Left renal cortex interstitium (tissue), 4 donors: Measurements from ENCODE around the gene NLRP1. TPM values are rescaled to one million over a fixed set of nuclear protein-coding genes. Genes with fewer than 3 reads are reported as not detected.

Experiments
- DNase-seq, 4 donors: peaks; one replicate each; pipeline ENCODE4 v3.0.0-alpha.2; 2013; ENCODE audit warnings: low read depth in 4 of 4, low spot score in 2 of 4, missing footprints in 1 of 4
- polyA plus RNA-seq, 4 donors: library from polyadenylated mRNA; unstranded; fragments of 120-200 nt; gene quantifications; one replicate each; pipeline ENCODE4 v1.2.1, GENCODE V29; 2013; ENCODE audit not compliant: insufficient read length in 4 of 4

NLRP1 gene
- polyA plus RNA-seq, 4 donors, result 43.0 to 73.0 (median 51.8) TPM

- no peak for DNase-seq
Measured at GRCh38 chr17:5558815-5559785, 25.2 kb downstream of the NLRP1 start.

DNA sequence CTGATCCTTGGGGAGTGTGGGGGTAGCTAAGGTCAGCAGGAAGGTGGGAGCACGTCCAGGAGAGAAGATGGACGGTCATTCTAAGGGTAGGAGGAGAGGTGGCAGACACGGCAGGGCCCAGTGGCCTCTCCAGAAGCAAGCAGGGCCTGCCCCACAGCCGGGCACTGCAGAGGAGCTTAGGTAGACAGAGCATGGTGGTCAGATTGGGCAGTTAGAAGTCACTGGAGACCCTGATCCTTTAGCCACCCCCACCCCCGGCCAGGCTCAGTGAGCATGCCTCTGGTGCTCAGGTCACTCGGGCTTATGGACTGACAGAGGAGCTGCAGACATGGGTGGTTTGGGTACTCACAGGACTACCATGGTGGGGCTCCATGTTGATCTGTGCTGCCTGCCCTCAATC is 26.3 kb downstream of the NLRP1 start:
- no peak for DNase-seq

DNA sequence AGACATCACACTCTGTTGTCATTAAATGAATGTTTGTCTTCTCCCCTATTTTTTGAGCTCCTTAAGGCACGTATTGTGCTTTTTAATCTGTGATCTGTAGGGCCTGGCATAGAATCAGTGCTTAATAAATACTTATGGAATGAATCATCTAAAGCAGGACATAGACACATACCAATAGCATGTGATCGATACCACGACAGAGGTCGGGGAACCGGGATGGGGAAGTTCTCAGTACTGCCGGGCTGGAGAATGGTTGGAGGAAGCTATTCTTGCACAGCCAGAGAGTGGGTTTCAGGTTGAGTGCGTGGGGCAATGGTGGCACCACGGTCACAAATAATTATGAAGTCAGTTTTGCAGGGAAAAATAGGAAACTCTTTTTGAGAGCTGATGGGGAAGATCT is 26.8 kb downstream of the NLRP1 start:
- DNase-seq, result no peak

DNA sequence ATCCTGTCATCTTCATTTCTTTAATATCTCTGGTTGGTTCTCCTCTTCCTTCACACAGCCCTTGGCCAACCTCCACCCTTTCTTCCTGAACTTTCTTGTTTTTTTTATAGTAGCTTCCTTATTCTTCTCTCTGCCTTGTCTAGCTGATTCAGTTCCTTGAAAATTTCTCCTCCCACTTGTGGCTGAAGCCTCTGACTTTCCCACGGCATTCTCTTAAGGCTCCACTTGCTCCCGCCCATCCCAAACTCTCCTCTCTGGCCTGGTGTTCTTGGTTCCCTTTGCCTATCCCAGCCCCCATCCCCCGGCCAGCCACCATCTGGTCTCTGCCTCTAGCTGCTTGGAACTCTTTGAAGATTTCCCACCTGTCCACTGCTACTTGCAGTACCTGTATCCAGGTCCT is 29.1 kb downstream of the NLRP1 start:
- no peak for DNase-seq

DNA sequence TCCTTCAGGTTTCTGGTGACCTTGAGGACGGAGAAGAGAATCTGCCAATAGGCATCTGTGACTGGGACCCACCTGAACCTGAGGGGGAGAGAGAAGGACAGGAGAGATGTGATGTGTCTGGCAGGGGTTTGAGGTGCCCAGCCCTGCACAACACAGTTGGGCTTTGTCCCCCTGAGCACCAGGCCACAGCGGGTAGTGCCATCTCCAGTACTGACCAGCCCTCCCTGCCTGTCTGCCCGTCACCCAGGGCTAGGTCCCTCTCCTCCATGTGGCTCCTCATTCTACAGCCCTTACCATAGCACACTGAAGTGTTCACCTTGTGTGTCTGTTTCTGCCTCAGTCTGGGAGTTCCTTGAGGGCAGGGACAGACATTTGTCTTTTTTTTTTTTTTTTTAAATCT is 30.8 kb downstream of the NLRP1 start:
- no peak for DNase-seq

DNA sequence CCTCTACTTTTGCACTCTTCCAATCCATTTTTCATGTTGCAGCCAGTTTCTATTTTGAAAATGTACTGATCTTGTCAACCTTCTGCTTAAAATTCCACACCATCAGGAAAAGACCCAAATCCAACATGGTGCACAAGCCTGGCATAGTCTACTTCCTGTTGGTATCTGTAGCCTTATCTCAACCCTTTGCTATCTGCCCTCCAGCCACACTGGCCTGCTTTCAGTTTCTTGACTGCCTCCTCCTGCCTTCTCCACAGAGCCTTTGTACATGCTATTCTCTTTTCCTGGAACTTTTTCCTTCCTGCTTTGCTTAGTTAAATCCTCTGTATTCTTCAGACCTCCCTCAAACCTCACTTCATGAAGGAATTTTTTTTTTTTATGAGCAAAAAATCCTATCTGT is 31.5 kb downstream of the NLRP1 start:
- DNase-seq, result no peak

DNA sequence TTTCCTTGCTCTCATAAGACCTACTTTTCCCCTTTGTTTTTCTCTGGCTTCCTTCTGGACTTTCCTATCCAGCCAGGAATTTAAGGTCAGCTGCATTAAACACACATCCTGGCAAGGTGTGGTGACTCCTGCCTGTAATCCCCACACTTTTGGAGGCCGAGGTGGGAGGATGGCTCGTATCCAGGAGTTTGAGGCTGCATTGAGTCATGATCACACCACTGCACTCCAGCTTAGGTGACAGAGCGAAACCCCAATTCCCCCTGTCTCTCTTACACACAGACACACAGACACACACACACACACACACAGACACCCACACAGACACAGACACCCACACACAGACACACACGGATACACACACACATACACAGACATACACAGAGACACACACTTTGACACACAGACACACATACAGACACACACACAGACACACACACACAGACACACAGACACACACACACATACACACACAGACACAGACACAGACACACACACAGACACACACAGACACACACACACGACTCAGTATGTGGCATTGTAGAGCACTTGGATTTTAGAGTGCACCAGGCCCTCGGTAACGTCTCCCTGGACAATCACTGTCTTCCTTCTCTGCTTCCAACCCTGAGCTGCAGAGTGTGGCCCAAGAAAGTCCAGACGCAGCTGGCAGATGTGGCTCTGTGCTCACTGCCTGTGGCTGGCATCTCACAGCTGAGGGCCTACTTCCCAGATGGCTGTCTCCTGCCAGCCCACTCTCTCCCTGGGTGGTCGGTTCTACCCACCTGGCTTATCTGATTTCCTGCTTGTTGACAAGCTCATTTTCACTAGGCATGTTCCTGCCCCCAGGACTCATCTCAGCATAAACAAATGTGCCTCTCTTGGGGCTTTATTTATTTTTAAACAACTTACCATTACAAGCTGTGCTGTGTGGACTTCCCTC is 39.0 kb downstream of the NLRP1 start:
- no peak for DNase-seq

DNA sequence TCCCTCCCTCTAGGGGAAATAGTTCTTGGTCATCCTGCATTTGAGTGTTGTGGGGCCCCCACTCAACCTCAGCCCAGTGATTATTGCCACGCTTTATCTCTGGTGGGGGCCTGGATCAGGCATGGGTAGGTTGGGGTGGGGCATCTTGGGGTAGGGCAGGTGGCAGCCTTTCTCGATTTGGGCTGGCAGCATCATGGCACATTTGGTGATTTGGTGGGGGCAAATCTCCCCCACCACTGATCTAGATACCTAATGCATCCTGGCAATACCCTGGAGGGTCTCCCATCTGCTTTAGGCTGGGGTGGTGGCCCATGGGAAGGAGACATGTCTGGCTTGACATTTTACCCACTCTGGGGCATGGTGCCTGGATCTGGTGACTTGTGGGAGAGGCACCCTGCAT is 40.2 kb downstream of the NLRP1 start:
- no peak for DNase-seq

GRCh38 chr17:5541610-5542202 is 42.6 kb downstream of the NLRP1 start:
- no peak for DNase-seq

- no peak for DNase-seq
Measured at GRCh38 chr17:5540321-5540720, 44.0 kb downstream of the NLRP1 start.

- no peak for DNase-seq
Measured at GRCh38 chr17:5539286-5539685, 45.0 kb downstream of the NLRP1 start.

- no peak for DNase-seq
Measured at GRCh38 chr17:5536866-5537650, 47.3 kb downstream of the NLRP1 start.

DNA sequence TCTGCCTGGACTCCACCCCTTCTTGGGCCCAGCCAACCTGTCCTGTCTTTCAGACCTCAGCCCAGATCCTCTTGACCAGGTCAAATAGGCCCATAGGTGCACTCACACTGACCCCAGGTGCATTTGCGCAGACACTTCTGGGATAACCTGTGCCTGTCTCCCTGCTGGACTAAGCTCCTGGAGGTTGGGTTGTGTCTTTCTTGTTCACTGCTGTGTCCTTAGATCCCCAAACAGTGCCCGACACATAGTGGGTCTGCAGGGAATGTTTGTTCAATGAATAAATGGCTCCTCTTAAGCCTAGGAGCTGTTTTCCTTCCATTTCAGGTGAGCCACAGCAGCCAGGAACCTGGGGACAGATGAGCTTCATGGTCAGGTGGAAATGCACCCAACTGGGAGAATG is 48.9 kb downstream of the NLRP1 start:
- no peak for DNase-seq

DNA sequence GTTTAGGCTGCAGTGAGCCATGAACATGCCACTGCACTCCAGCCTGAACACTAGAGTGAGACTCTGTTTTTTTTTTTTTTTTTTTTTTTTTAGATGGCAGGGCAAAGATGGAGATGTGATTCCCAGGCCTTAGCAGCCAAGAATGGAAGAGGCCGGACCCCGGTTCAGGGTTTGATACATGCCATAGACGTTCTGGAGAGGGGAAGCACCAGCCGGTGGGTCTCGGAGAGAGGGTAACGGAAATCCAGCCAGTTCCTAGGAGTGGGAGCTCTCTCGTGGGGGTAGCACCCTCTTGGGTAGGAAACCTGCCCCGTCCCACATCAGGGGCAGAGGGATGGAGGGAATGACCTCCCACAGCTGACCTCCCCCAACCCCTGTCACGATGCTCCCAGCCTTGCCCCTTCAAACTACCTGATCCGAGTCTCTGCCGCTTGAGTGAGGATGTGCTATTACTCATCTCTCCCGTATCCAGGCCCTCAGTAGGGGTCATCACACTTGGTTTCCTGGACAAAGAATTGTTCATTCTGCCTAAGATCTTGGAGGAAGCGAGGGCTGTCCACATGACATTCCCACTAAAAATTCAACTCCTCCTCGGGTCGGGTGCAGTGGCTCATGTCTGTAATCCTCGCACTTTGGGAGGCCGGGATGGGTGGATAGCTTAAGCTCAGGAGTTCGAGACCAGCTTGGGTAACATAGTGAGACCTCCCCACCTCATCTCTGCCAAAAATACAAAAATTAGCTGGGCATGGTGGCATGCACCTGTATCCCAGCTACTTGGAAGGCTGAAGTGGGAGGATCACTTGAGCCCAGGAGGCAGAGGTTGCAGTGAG is 50.6 kb downstream of the NLRP1 start:
- no peak for DNase-seq

DNA sequence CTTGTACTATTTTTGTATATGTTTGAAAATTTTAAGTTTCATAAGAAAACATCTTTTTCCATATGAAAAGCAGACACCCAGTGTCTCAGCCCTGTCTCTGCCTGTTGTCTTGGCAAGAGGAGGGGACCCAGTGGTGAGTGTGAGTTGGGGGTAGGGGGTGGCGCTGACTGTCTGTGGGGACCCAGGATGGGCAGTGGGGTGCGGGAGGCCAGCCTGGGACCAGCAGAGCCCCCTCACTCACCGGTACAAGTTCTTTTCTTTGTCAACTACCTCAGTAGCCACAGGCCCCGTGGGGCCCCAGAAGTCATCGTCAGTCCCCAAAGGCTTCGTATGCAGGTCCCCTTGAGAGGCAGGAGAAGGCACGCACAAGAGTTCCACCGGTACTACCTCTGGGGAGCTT is 51.7 kb downstream of the NLRP1 start:
- DNase-seq, result no peak

- DNase-seq, result no peak
Measured at GRCh38 chr17:5531085-5531418, 53.3 kb downstream of the NLRP1 start.

GRCh38 chr17:5530265-5531084 is 53.8 kb downstream of the NLRP1 start:
- DNase-seq, result no peak

DNA sequence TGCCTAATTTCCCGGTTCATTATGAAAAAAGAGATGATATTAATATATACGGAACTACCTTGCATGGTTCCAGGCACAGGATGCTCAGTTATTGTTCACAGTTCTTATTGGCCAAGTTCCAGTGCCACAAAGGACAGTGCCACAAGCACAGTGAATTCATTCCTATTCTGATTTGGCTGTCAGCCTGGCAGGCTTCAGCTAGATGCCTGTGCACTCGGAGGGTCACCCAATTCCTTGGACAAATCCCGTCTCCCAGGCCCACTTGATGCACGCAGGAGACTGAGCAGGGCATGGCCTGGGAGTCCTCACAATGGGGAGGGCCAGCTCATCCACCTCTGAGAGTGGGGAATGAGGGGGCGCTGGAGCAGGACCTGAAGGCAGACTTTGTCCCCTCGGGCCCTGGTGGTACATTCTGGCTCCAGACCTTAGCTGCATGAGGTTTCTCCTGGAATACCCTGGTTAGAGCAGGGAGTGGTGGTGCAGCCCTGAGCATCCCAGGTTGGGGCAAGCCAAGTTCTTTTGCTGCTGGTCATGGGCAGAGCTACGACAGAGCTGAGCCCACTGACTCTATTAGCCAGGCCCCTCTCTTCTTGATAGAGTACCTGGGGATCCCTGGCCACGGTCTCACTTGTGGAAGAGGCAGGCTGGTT is 56.6 kb downstream of the NLRP1 start:
- DNase-seq, result no peak
